Kidney epithelial cell (primary cell): Measurements from ENCODE around the gene PKP4. TPM values are rescaled to one million over a fixed set of nuclear protein-coding genes. Genes with fewer than 3 reads are reported as not detected.

ENCODE experiments used
- DNase-seq: peaks from one replicate; pipeline ENCODE4 v3.0.0-alpha.2; 2010; ENCODE audit warnings: low read depth
- H3K27me3 ChIP-seq: 2 replicates; pipeline ENCODE4 v1.6.0; 2011; ENCODE audit warnings: low read length; ENCODE audit not compliant: control insufficient read depth, insufficient read depth
- H3K36me3 ChIP-seq: 2 replicates; pipeline ENCODE4 v1.5.1; 2011; ENCODE audit warnings: low read length; ENCODE audit not compliant: control insufficient read depth, insufficient read depth
- H3K4me3 ChIP-seq: 2 replicates; pipeline ENCODE4 v1.5.1; 2011; ENCODE audit warnings: low read depth, mild to moderate bottlenecking, control low read depth, low read length
- total RNA-seq: library from RNA; depleted of rRNA; stranded (reverse); fragments of >200 nt; gene quantifications from 2 replicates; pipeline ENCODE4 v1.2.3, GENCODE V29; 2015
- TF ChIP-seq, protein P1 (sequence below): IDR thresholded peaks from 2 replicates; pipeline ENCODE4 v1.5.1; 2011; ENCODE audit warnings: mild to moderate bottlenecking, moderate library complexity, low read length, control low read depth, inconsistent platforms; ENCODE audit not compliant: insufficient read depth, poor library complexity, severe bottlenecking

The PKP4 gene
- total RNA-seq, 1 donor from 2014 or later = 29.4 TPM

DNA sequence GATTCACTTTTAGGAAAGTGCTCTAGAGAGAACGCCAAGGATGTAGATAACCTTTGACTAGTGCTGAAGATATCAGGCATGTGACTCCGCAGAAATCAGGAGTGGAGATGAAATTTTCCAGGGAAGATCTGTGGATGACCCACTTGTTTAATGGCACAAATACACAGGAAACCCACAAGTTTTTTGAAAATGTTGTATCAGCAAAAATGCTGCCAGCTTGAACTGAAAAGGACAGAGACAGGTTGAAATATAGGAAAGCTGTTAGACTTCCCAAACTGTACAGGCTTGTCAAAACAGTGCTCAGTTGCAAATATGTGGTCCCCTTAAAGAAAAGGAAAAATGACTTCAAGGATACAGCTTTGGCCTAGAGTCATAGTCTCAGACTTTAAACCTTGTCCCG is 96.5 kb downstream of the PKP4 start:
- no peak overlapping the region for H3K4me3 ChIP-seq
- peaks cover 3% of the 10 kb centered on the region for H3K36me3 ChIP-seq
- TF ChIP-seq, protein P1, sequence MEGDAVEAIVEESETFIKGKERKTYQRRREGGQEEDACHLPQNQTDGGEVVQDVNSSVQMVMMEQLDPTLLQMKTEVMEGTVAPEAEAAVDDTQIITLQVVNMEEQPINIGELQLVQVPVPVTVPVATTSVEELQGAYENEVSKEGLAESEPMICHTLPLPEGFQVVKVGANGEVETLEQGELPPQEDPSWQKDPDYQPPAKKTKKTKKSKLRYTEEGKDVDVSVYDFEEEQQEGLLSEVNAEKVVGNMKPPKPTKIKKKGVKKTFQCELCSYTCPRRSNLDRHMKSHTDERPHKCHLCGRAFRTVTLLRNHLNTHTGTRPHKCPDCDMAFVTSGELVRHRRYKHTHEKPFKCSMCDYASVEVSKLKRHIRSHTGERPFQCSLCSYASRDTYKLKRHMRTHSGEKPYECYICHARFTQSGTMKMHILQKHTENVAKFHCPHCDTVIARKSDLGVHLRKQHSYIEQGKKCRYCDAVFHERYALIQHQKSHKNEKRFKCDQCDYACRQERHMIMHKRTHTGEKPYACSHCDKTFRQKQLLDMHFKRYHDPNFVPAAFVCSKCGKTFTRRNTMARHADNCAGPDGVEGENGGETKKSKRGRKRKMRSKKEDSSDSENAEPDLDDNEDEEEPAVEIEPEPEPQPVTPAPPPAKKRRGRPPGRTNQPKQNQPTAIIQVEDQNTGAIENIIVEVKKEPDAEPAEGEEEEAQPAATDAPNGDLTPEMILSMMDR = no peak

DNA sequence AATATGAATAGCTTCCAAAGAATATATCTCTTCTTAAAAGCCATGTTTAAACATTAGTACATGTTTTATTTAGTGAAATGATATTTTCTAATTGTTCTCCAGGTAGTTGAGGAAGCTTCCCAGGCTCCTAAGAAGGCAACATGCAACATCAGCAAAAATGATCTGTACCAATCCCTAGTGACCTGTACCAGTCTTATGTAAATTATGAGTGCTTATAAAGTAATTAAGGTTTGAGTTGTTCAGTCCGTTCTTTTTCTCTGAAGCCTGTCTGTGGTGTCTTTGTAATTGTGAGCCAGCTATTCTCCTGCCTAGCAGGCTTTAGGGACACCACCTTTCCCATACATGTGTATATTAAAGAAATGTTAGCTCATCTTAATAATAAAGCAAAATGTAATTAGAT is 98.2 kb downstream of the PKP4 start:
- Histone ChIP-seq H3K36me3 (no peaks in the 10 kb centered on the region), H3K27me3 (no peaks in the 10 kb centered on the region), H3K4me3 (no peak overlapping the region)
- no peak for DNase-seq
- TF ChIP-seq, protein P1 = no peak

More for the DNA sequence above, 96.5 kb downstream of the PKP4 start:
- DNase-seq = no peak
- H3K27me3 ChIP-seq = no peaks in the 10 kb centered on the region

DNA sequence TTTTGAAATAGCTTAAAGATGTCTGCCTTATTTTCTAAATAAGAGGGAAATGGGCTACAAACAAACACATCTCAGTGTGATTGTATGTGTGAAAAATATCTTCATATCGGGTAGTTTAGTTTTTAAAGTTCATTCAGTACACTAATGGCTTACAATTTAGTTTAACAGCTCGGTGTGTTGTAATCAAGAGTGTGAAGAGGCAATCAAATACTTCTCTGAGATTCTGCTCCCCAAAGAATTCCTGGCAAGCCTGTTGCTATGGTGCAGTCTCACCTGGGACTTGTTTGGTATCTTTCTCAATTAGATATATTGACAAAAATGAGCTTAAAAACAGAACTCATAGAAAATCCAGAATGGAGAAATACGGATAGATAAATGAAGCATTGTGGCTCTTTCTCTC is 99.4 kb downstream of the PKP4 start:
- Histone ChIP-seq H3K36me3 (no peaks in the 10 kb centered on the region), H3K27me3 (no peaks in the 10 kb centered on the region), H3K4me3 (no peak overlapping the region)
- TF ChIP-seq, protein P1 = no peak
- DNase-seq = no peak

DNA sequence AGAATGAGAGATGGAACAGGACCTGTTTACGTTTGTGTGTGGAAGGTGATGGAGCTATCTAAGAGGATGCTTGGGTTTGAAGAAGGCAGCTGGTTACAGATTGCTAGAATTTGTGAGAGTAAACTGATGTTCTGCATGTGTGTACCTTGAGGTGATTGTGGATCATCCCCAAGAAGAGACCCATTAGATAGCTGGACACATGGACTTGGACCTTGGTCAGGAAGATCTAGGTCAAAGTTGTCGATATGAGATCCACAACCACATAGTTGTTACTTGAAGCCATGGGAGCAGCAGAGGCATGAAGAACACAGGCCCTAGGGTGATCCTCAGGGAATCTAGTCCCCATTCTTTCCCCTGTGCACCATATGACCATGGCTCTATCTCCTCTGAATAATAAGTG is 101.0 kb downstream of the PKP4 start:
- no peak for DNase-seq
- H3K36me3 ChIP-seq = peaks cover 1% of the 10 kb centered on the region
- TF ChIP-seq, protein P1 = no peak
- H3K4me3 ChIP-seq = no peak overlapping the region
- H3K27me3 ChIP-seq = no peaks in the 10 kb centered on the region

DNA sequence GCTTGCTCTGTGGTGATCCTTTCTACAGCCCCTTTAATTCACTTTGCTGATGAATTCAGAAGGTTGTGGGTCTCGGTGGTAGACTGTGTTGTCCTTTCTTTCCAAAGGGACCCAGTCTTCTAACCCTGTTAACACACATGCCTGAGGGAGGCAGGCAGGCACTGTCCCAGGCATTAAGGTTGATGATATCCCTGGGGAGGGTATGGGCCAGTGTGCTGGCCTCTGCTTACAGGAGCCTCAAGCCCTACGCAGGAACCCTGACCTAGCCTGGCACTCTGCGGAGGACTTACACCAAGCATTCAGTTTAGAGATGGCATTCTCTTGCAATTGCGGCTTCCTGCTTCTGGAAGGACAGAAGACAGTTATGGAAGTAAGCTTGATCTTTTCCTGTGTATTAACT is 102.5 kb downstream of the PKP4 start:
- no peak for DNase-seq
- no peak overlapping the region for H3K4me3 ChIP-seq
- TF ChIP-seq, protein P1 = no peak
- H3K27me3 ChIP-seq = no peaks in the 10 kb centered on the region
- H3K36me3 ChIP-seq = peaks cover 1% of the 10 kb centered on the region

DNA sequence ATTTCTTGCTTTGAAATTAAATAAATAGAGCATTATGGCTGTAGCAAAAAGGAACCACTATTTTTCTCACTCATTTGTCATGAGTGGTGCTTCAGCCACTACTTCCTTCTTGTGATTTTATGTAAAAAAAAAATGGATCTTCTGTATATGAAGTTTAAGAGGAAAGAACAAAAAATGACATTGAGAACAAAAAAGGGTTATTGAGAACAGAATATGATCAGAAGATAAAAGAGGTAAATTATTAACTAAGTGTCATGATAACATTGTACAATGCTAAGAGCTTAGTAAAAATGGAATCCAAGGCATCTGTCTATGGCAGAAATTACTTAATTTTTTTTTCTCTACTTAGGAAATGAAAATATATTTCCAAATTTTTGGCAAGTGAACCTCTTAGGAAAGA is 103.5 kb downstream of the PKP4 start:
- Histone ChIP-seq H3K36me3 (peaks cover 1% of the 10 kb centered on the region), H3K4me3 (no peak overlapping the region), H3K27me3 (no peaks in the 10 kb centered on the region)
- no peak for DNase-seq
- TF ChIP-seq, protein P1 = no peak
